8988T (cell line): ENCODE measurements around the gene GPR85.
"Not testable (repeated sequence)": the region's sequence is repeated elsewhere in the genome, so short reads cannot be mapped to it uniquely, and the experiment has no call there.

Source experiments
- DNase-seq: peaks from one replicate; pipeline ENCODE4 v3.0.0; 2011

Gene GPR85

GRCh38 chr7:113086431-113086888 lies at the start of gene GPR85:
Gene GPR85 (minus strand): TSS chr7:113086827. CDS start chr7:113084721, 2,106 bp downstream.
- DNase-seq, result no peak

GRCh38 chr7:113134025-113134424 lies 47.4 kb upstream of the GPR85 start:
- no peak for DNase-seq

GRCh38 chr7:113131367-113131766 lies 44.7 kb upstream of the GPR85 start:
- no peak for DNase-seq

GRCh38 chr7:113128031-113128430 lies 41.4 kb upstream of the GPR85 start:
- no peak for DNase-seq

GRCh38 chr7:113125728-113126127 lies 39.1 kb upstream of the GPR85 start:
- DNase-seq, result no peak

- DNase-seq, result no peak
Observed at GRCh38 chr7:113122744-113123143, 36.1 kb upstream of the GPR85 start.

- DNase-seq, result no peak
Observed at GRCh38 chr7:113120647-113121046, 34.0 kb upstream of the GPR85 start.

GRCh38 chr7:113119429-113119828 lies 32.8 kb upstream of the GPR85 start:
- no peak for DNase-seq

GRCh38 chr7:113118074-113118959 lies 31.7 kb upstream of the GPR85 start, which contains the start of gene SMIM30:
Gene SMIM30 (minus strand): TSS chr7:113118554. CDS start chr7:113117578, 976 bp downstream.
- no peak for DNase-seq

- DNase-seq, result not testable (repeated sequence)
Observed at GRCh38 chr7:113117374-113117774, 30.7 kb upstream of the GPR85 start.

GRCh38 chr7:113113912-113114311 lies 27.3 kb upstream of the GPR85 start:
- no peak for DNase-seq

- DNase-seq, result no peak
Observed at GRCh38 chr7:113109718-113110117, 23.1 kb upstream of the GPR85 start.

- no peak for DNase-seq
Observed at GRCh38 chr7:113100121-113100603, 13.5 kb upstream of the GPR85 start.

- no peak for DNase-seq
Observed at GRCh38 chr7:113099284-113099919, 12.8 kb upstream of the GPR85 start.

- DNase-seq, result no peak
Observed at GRCh38 chr7:113094517-113095249, 8.1 kb upstream of the GPR85 start.

- DNase-seq, result no peak
Observed at GRCh38 chr7:113093561-113093960, 6.9 kb upstream of the GPR85 start.

GRCh38 chr7:113092762-113093161 lies 6.1 kb upstream of the GPR85 start:
- no peak for DNase-seq

GRCh38 chr7:113087071-113087998 lies 708 bp upstream of the GPR85 start:
- DNase-seq, result no peak

- no peak for DNase-seq
Observed at GRCh38 chr7:113085781-113086390, 741 bp downstream of the GPR85 start.

- DNase-seq, result no peak
Observed at GRCh38 chr7:113084496-113085172, 2.0 kb downstream of the GPR85 start.
